ENCODE measurements around the gene AS3MT.

The AS3MT gene

GRCh38 chr10:102870221-102870620 lies 951 bp downstream of the AS3MT start:
- POLR2A ChIA-PET = interaction anchor here (1.9 kb wide), 1 partner anchor 15 kb away, joined by 19 read pairs; the partner anchor contains the start of gene BORCS7

More at GRCh38 chr10:102870221-102870620, 951 bp downstream of the AS3MT start:
- TF ChIP-seq ZBTB6 (tag by site-specific recombination; IDR thresholded peaks at IDR 0.05) (no peak), ZNF211 (tag by site-specific recombination; IDR thresholded peaks at IDR 0.05; ENCODE audit: low read depth) (no peak), ZNF777 (tag by site-specific recombination; IDR thresholded peaks at IDR 0.05; ENCODE audit: borderline replicate concordance) (no peak), GLIS2 (tag by site-specific recombination; IDR thresholded peaks at IDR 0.05) (no peak), ZFP69B (tag by site-specific recombination; IDR thresholded peaks at IDR 0.05) (no peak), ZFP3 (tag by site-specific recombination; IDR thresholded peaks at IDR 0.05; ENCODE audit: low read depth) (no peak), ZNF433 (tag by site-specific recombination; IDR thresholded peaks at IDR 0.05; ENCODE audit: low read depth) (no peak), ZNF324 (tag by site-specific recombination; IDR thresholded peaks at IDR 0.05) (no peak), SETDB1 (IDR thresholded peaks at IDR 0.05; ENCODE audit: insufficient read length, low read length) (no peak), ZNF341 (tag by site-specific recombination; IDR thresholded peaks at IDR 0.05; ENCODE audit: low read depth) (no peak), ZNF16 (tag by site-specific recombination; IDR thresholded peaks at IDR 0.05; ENCODE audit: low read depth) (no peak), ZBTB7A (tag by site-specific recombination; IDR thresholded peaks at IDR 0.05; ENCODE audit: low read depth) (no peak), ZNF747 (tag by site-specific recombination; IDR thresholded peaks at IDR 0.05) (no peak), ZBTB26 (tag by site-specific recombination; optimal IDR thresholded peaks at IDR 0.05) (no peak), ZNF792 (tag by site-specific recombination; IDR thresholded peaks at IDR 0.05) (no peak)
- TF ChIP-seq, protein P1, sequence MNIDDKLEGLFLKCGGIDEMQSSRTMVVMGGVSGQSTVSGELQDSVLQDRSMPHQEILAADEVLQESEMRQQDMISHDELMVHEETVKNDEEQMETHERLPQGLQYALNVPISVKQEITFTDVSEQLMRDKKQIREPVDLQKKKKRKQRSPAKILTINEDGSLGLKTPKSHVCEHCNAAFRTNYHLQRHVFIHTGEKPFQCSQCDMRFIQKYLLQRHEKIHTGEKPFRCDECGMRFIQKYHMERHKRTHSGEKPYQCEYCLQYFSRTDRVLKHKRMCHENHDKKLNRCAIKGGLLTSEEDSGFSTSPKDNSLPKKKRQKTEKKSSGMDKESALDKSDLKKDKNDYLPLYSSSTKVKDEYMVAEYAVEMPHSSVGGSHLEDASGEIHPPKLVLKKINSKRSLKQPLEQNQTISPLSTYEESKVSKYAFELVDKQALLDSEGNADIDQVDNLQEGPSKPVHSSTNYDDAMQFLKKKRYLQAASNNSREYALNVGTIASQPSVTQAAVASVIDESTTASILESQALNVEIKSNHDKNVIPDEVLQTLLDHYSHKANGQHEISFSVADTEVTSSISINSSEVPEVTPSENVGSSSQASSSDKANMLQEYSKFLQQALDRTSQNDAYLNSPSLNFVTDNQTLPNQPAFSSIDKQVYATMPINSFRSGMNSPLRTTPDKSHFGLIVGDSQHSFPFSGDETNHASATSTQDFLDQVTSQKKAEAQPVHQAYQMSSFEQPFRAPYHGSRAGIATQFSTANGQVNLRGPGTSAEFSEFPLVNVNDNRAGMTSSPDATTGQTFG (tag by site-specific recombination; IDR thresholded peaks at IDR 0.05; ENCODE audit: borderline replicate concordance) = no peak
- TF ChIP-seq, protein P2, sequence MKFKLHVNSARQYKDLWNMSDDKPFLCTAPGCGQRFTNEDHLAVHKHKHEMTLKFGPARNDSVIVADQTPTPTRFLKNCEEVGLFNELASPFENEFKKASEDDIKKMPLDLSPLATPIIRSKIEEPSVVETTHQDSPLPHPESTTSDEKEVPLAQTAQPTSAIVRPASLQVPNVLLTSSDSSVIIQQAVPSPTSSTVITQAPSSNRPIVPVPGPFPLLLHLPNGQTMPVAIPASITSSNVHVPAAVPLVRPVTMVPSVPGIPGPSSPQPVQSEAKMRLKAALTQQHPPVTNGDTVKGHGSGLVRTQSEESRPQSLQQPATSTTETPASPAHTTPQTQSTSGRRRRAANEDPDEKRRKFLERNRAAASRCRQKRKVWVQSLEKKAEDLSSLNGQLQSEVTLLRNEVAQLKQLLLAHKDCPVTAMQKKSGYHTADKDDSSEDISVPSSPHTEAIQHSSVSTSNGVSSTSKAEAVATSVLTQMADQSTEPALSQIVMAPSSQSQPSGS (tag by site-specific recombination; IDR thresholded peaks at IDR 0.05; ENCODE audit: low read depth) = no peak
- TF ChIP-seq, protein P3, sequence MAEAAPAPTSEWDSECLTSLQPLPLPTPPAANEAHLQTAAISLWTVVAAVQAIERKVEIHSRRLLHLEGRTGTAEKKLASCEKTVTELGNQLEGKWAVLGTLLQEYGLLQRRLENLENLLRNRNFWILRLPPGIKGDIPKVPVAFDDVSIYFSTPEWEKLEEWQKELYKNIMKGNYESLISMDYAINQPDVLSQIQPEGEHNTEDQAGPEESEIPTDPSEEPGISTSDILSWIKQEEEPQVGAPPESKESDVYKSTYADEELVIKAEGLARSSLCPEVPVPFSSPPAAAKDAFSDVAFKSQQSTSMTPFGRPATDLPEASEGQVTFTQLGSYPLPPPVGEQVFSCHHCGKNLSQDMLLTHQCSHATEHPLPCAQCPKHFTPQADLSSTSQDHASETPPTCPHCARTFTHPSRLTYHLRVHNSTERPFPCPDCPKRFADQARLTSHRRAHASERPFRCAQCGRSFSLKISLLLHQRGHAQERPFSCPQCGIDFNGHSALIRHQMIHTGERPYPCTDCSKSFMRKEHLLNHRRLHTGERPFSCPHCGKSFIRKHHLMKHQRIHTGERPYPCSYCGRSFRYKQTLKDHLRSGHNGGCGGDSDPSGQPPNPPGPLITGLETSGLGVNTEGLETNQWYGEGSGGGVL (tag by site-specific recombination; IDR thresholded peaks at IDR 0.05) = no peak
- TF ChIP-seq, protein P4, sequence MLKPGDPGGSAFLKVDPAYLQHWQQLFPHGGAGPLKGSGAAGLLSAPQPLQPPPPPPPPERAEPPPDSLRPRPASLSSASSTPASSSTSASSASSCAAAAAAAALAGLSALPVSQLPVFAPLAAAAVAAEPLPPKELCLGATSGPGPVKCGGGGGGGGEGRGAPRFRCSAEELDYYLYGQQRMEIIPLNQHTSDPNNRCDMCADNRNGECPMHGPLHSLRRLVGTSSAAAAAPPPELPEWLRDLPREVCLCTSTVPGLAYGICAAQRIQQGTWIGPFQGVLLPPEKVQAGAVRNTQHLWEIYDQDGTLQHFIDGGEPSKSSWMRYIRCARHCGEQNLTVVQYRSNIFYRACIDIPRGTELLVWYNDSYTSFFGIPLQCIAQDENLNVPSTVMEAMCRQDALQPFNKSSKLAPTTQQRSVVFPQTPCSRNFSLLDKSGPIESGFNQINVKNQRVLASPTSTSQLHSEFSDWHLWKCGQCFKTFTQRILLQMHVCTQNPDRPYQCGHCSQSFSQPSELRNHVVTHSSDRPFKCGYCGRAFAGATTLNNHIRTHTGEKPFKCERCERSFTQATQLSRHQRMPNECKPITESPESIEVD (tag by site-specific recombination; IDR thresholded peaks at IDR 0.05) = no peak
- TF ChIP-seq, protein P5, sequence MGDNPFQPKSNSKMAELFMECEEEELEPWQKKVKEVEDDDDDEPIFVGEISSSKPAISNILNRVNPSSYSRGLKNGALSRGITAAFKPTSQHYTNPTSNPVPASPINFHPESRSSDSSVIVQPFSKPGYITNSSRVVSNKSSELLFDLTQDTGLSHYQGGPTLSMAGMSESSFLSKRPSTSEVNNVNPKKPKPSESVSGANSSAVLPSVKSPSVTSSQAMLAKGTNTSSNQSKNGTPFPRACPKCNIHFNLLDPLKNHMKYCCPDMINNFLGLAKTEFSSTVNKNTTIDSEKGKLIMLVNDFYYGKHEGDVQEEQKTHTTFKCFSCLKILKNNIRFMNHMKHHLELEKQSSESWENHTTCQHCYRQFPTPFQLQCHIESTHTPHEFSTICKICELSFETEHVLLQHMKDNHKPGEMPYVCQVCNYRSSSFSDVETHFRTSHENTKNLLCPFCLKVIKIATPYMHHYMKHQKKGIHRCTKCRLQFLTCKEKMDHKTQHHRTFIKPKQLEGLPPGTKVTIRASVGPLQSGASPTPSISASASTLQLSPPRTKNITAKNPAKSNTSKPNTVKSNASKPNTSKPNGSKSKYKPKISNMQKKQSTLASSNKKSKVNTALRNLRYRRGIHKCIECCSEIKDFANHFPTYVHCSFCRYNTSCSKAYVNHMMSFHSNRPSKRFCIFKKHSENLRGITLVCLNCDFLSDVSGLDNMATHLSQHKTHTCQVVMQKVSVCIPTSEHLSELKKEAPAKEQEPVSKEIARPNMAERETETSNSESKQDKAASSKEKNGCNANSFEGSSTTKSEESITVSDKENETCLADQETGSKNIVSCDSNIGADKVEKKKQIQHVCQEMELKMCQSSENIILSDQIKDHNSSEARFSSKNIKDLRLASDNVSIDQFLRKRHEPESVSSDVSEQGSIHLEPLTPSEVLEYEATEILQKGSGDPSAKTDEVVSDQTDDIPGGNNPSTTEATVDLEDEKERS (tag by site-specific recombination; IDR thresholded peaks at IDR 0.05) = no peak
- Histone ChIP-seq H3K4me3 (ENCODE audit: low read depth, low read length) (no peak overlapping the region), H3K27ac (ENCODE audit: extremely low read depth, low read depth, low read length) (no peak overlapping the region), H3K36me3 (ENCODE audit: control insufficient read depth in 2 of 2, insufficient read depth in 1 of 2, low read length in 2 of 2) (peaks cover 0 to 23% of the 10 kb centered on the region in 2 experiments; a peak in 2 of 3 replicates), H3K9me3 (ENCODE audit: control insufficient read depth, insufficient read depth, low read depth, low read length) (no peaks in the 10 kb centered on the region), H3K4me1 (ENCODE audit: control insufficient read depth, insufficient read depth, low read length) (peaks cover 3% of the 10 kb centered on the region)
- CTCF ChIA-PET = interaction anchor here (0.9 kb wide), 1 partner anchor 33 kb away, joined by 6 read pairs; the partner anchor contains the start of gene CYP17A1
